ENCODE results near the gene ADAT1. TPM values are rescaled to one million over a fixed set of nuclear protein-coding genes. Genes with fewer than 3 reads are reported as not detected.
A peak's percentile ranks its signal among the peaks of the same experiment; 100 is the strongest.

ADAT1 gene
- total and polyA plus RNA-seq, 2 of the 13 experiments (the other 11 are each of a cell fraction or from before 2014, with no cell fraction given): 18.4 to 40.8 TPM

DNA sequence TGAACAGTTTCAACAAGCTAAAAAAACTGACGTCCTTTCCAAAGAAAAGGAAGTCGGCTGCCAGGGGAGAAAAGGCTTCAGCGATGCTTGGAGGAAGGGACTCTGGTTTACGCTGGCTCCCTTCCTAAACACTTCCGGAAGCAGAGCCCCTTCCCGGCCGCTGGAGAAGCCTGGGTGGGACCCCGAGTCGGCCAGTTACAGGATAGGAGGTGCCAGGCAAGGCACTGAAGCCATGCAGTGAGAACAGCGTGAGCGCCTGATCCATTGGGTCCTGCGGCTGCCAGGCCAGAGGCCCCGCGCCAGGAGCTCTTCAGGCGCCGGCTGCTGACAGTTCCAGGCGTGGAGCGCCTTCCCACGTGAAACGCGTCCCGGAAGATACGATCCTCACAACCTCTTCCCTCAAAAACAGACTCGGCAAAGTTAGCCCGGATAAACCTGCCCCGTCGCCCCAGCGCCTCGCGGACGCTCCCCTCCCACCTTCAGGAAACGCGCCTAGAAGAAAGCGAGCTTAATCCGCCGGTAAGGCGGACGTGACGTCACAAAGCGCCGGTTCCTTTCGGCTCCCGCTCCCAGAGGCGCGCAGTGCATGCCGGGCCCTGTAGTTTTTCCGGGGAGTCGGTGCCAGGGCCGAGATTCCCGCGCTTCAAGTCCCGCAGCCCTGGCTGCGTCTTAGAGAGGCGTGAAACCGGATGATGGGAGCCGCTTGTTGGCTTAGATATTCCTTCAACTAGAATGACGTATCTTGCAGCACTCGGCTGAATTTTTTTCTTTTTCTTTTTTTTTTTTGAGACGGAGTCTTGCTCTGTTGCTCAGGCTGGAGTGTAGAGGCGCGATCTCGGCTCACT, at the start of gene ADAT1 (continued):
- TF ChIP-seq RARA (CRISPR knock-in tag; IDR thresholded peaks at IDR 0.05) (peak; percentile 15; the same call in 1 of the 2 replicates), ZNF34 (CRISPR knock-in tag; IDR thresholded peaks at IDR 0.05; ENCODE audit: borderline replicate concordance) (no peak), ZFYVE20 (CRISPR knock-in tag; IDR thresholded peaks at IDR 0.05; ENCODE audit: borderline replicate concordance, low read depth) (no peak), ZNF567 (CRISPR knock-in tag; IDR thresholded peaks at IDR 0.05; ENCODE audit: borderline replicate concordance) (no peak), ZNF629 (CRISPR knock-in tag; conservative IDR thresholded peaks at IDR 0.05) (0 out of 2 replicates have a peak, but pooled peaks have one; percentile 11), ZNF354B (CRISPR knock-in tag; IDR thresholded peaks at IDR 0.05) (no peak), ZFY (CRISPR knock-in tag; IDR thresholded peaks at IDR 0.05) (peak; percentile 94), NCOA1 (CRISPR knock-in tag; IDR thresholded peaks at IDR 0.05) (0 out of 2 replicates have a peak, but pooled peaks have one; percentile 62), SNRNP70 (IDR thresholded peaks at IDR 0.05; ENCODE audit: low read depth, low read length) (no peak), ZNF891 (CRISPR knock-in tag; IDR thresholded peaks at IDR 0.05) (peak; percentile 96)
- TF ChIP-seq, protein P1, sequence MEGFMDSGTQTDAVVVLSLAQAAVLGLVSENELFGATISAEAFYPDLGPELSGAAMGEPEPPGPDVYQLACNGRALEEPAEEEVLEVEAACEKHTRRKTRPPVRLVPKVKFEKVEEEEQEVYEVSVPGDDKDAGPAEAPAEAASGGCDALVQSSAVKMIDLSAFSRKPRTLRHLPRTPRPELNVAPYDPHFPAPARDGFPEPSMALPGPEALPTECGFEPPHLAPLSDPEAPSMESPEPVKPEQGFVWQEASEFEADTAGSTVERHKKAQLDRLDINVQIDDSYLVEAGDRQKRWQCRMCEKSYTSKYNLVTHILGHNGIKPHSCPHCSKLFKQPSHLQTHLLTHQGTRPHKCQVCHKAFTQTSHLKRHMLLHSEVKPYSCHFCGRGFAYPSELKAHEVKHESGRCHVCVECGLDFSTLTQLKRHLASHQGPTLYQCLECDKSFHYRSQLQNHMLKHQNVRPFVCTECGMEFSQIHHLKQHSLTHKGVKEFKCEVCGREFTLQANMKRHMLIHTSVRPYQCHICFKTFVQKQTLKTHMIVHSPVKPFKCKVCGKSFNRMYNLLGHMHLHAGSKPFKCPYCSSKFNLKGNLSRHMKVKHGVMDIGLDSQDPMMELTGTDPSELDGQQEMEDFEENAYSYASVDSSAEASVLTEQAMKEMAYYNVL (CRISPR knock-in tag; IDR thresholded peaks at IDR 0.05; ENCODE audit: borderline replicate concordance): no peak
- TF ChIP-seq, protein P2, sequence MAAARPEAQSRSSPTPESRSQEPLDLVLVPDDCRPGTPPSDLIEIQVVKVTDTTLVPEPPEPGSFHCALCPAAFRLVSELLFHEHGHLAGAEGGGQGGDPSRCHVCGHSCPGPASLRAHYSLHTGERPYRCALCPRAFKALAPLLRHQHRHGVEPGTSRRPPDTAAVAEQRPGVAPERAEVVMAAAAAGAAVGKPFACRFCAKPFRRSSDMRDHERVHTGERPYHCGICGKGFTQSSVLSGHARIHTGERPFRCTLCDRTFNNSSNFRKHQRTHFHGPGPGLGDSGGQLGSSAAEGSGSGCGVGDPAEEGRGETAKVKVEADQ (CRISPR knock-in tag; IDR thresholded peaks at IDR 0.05; ENCODE audit: borderline replicate concordance): 0 out of 2 replicates have a peak, but pooled peaks have one; percentile 63
- TF ChIP-seq, protein P3, sequence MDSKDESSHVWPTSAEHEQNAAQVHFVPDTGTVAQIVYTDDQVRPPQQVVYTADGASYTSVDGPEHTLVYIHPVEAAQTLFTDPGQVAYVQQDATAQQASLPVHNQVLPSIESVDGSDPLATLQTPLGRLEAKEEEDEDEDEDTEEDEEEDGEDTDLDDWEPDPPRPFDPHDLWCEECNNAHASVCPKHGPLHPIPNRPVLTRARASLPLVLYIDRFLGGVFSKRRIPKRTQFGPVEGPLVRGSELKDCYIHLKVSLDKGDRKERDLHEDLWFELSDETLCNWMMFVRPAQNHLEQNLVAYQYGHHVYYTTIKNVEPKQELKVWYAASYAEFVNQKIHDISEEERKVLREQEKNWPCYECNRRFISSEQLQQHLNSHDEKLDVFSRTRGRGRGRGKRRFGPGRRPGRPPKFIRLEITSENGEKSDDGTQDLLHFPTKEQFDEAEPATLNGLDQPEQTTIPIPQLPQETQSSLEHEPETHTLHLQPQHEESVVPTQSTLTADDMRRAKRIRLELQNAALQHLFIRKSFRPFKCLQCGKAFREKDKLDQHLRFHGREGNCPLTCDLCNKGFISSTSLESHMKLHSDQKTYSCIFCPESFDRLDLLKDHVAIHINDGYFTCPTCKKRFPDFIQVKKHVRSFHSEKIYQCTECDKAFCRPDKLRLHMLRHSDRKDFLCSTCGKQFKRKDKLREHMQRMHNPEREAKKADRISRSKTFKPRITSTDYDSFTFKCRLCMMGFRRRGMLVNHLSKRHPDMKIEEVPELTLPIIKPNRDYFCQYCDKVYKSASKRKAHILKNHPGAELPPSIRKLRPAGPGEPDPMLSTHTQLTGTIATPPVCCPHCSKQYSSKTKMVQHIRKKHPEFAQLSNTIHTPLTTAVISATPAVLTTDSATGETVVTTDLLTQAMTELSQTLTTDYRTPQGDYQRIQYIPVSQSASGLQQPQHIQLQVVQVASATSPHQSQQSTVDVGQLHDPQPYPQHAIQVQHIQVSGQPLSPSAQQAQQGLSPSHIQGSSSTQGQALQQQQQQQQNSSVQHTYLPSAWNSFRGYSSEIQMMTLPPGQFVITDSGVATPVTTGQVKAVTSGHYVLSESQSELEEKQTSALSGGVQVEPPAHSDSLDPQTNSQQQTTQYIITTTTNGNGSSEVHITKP (CRISPR knock-in tag; IDR thresholded peaks at IDR 0.05; ENCODE audit: low read depth): peak; percentile 46; the same call in 1 of the 2 replicates
- TF ChIP-seq, protein P4, sequence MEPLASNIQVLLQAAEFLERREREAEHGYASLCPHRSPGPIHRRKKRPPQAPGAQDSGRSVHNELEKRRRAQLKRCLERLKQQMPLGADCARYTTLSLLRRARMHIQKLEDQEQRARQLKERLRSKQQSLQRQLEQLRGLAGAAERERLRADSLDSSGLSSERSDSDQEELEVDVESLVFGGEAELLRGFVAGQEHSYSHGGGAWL (CRISPR knock-in tag; IDR thresholded peaks at IDR 0.05): peak; percentile 84
- TF ChIP-seq, protein P5, sequence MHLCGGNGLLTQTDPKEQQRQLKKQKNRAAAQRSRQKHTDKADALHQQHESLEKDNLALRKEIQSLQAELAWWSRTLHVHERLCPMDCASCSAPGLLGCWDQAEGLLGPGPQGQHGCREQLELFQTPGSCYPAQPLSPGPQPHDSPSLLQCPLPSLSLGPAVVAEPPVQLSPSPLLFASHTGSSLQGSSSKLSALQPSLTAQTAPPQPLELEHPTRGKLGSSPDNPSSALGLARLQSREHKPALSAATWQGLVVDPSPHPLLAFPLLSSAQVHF (CRISPR knock-in tag; IDR thresholded peaks at IDR 0.05): no peak
